GM12878 (cell line): ENCODE data around the gene P3H3. TPM values are rescaled to one million over a fixed set of nuclear protein-coding genes. Genes with fewer than 3 reads are reported as not detected.

Source experiments
- ATAC-seq: fragments of 200-7000 bp; cut with Tn5 transposase; 3 replicates; pipeline ENCODE4 v1.9.1; 2020; ENCODE audit warnings: mild to moderate bottlenecking, moderate library complexity
- BruUV-seq: library from RNA; stranded (reverse); fragments of 400-500 nt; replicated peaks from 2 replicates; lab custom pipeline; 2021; lab: Mats Ljungman, UMichigan
- CTCF ChIA-PET: fragments of 300-600 bp; sonication (Branson Sonifier 250); formaldehyde crosslinking; extraction: SDS; loops from one replicate; lab custom pipeline; 2021; ENCODE audit warnings: inconsistent platforms; lab: Yijun Ruan, JAX
- POLR2A ChIA-PET: fragments of 350-600 bp; formaldehyde crosslinking; extraction: SDS; loops from one replicate; lab custom pipeline; 2021; ENCODE audit warnings: inconsistent platforms; lab: Charles Lee
- RAD21 ChIA-PET: fragments of 300-600 bp; sonication (Branson Sonifier 250); formaldehyde crosslinking; loops from one replicate; lab custom pipeline; 2023; ENCODE audit warnings: antibody characterized with exemption; ENCODE audit not compliant: unreplicated experiment; lab: Charles Lee
- SMC1A ChIA-PET: fragments of 300-600 bp; sonication (Branson Sonifier 250); formaldehyde crosslinking; loops from one replicate; lab custom pipeline; 2023; ENCODE audit not compliant: unreplicated experiment, uncharacterized antibody; lab: Charles Lee
- DNase-seq: peaks from one replicate; pipeline ENCODE4 v3.0.0-alpha.2; 2011; ENCODE audit warnings: low read depth, low spot score
- FAIRE-seq: peaks from 3 replicates; lab custom pipeline; 2011; peaks lifted over from hg19 to GRCh38; lab: Jason Lieb, UNC
- H2AFZ ChIP-seq: 2 replicates; pipeline ENCODE4 v1.6.0; 2011; ENCODE audit warnings: low read depth, low read length, control low read depth; ENCODE audit not compliant: control insufficient read depth
- H3K27ac ChIP-seq: 2 replicates; pipeline ENCODE4 v1.5.1; 2011; ENCODE audit warnings: control low read depth; ENCODE audit not compliant: control insufficient read depth, insufficient read depth
- H3K27me3 ChIP-seq, 2 experiments: replicated peaks in 1 of 2; 2 replicates each; pipeline versions ENCODE4 v1.6.0 to v1.6.1; 2011; ENCODE audit warnings: low read length in 1 of 2; ENCODE audit not compliant: control insufficient read depth in 2 of 2, insufficient read depth in 2 of 2
- H3K36me3 ChIP-seq, 2 experiments: 2 replicates each; pipeline ENCODE4 v1.5.1; 2011; ENCODE audit warnings: low read length in 1 of 2; ENCODE audit not compliant: control insufficient read depth in 2 of 2, insufficient read depth in 2 of 2
- H3K4me1 ChIP-seq: 2 replicates; pipeline ENCODE4 v1.6.1; 2011; ENCODE audit warnings: mild to moderate bottlenecking, low read length, moderate library complexity, mixed read lengths; ENCODE audit not compliant: control insufficient read depth, insufficient read depth
- H3K4me2 ChIP-seq: 2 replicates; pipeline ENCODE4 v1.6.0; 2011; ENCODE audit warnings: control low read depth; ENCODE audit not compliant: control insufficient read depth, insufficient read depth
- H3K4me3 ChIP-seq: fragments of 200-600 bp; sonication (generic); 2 replicates; pipeline ENCODE4 v1.5.1; 2016
- H3K79me2 ChIP-seq: 2 replicates; pipeline ENCODE4 v1.6.0; 2011; ENCODE audit warnings: low read length; ENCODE audit not compliant: control insufficient read depth, insufficient read depth
- H3K9ac ChIP-seq: 2 replicates; pipeline ENCODE4 v1.8.0; 2011; ENCODE audit warnings: low read length, control low read depth, mixed read lengths; ENCODE audit not compliant: control insufficient read depth, insufficient read depth
- H3K9me3 ChIP-seq: replicated peaks from 3 replicates; pipeline ENCODE4 v1.5.1; 2011; ENCODE audit warnings: mild to moderate bottlenecking, low read length; ENCODE audit not compliant: control insufficient read depth, insufficient read depth
- H4K20me1 ChIP-seq: 2 replicates; pipeline ENCODE4 v1.6.0; 2011; ENCODE audit not compliant: control insufficient read depth, insufficient read depth
- CREB1 ChIP-seq: IDR thresholded peaks from 2 replicates; pipeline ENCODE4 v1.6.1; 2012; ENCODE audit warnings: low read depth, mild to moderate bottlenecking, inconsistent platforms
- DPF2 ChIP-seq: fragments of 450-650 bp; IDR thresholded peaks from 2 replicates; pipeline ENCODE4 v1.6.1; 2017; ENCODE audit warnings: mild to moderate bottlenecking
- EP300 ChIP-seq, 2 experiments: fragments of 150-350 bp in 1 of 2; IDR thresholded peaks; 2 replicates each; pipeline ENCODE4 v1.6.1; 2011 to 2012; ENCODE audit warnings: low read depth in 2 of 2, low read length in 2 of 2, borderline replicate concordance in 1 of 2, improper control_type of control experiment in 1 of 2, inconsistent platforms in 1 of 2; ENCODE audit not compliant: control insufficient read depth in 1 of 2
- FOXM1 ChIP-seq: IDR thresholded peaks from 2 replicates; pipeline ENCODE4 v1.6.1; 2012; ENCODE audit warnings: low read depth, mild to moderate bottlenecking, inconsistent platforms, low read length, moderate library complexity
- HDAC2 ChIP-seq: fragments of 200-600 bp; sonication (generic); IDR thresholded peaks from 2 replicates; pipeline ENCODE4 v1.6.1; 2017
- NBN ChIP-seq: fragments of 450-650 bp; IDR thresholded peaks from 2 replicates; pipeline ENCODE4 v1.6.1; 2016
- ZBTB11 ChIP-seq: fragments of 450-650 bp; formaldehyde crosslinking; IDR thresholded peaks from 2 replicates; pipeline ENCODE4 v1.5.0; 2022; ENCODE audit warnings: mild to moderate bottlenecking, missing genetic modification characterization
- WGBS: methylation state at CpG from one replicate; pipeline ENCODE4 v1.1.6; 2016; ENCODE audit warnings: low lambda C conversion rate; ENCODE audit not compliant: insufficient replicate concordance, insufficient coverage; ENCODE audit errors: missing lambda C conversion rate; 5-methylcytosine and 5-hydroxymethylcytosine counted together
- in situ Hi-C: fragments of 300-500 bp; cut with MboI; formaldehyde crosslinking; loops from 9 replicates; pipeline ENCODE4 v1.14.3; 2018; ENCODE audit warnings: mixed read lengths
- intact Hi-C: fragments of 100-400 bp; cut with micrococcal nuclease; formaldehyde crosslinking; loops from one replicate; pipeline ENCODE4 v1.14.2; 2022; ENCODE audit not compliant: unreplicated experiment
- polyA plus RNA-seq, 11 experiments: library from polyadenylated mRNA; depleted of rRNA in 4 of 11; unstranded in 6 of 11; stranded (reverse) in 5 of 11; fragments of >200 nt; fragmentation: Nextera tagmentation in 4 of 11; fragmentation: Illumina TruSeq in 1 of 11; extraction: Ambion mirVana in 4 of 11; extraction: Trizol in 1 of 11; gene quantifications; 1 replicate in 1 of 11; 2 replicates in 10 of 11; pipeline versions ENCODE4 v1.2.1 to v1.2.3, GENCODE V29; 2011 to 2016; ENCODE audit warnings: inconsistent platforms in 2 of 11, missing spikeins in 2 of 11, low read depth in 1 of 11
- total RNA-seq, 4 experiments: library from RNA; depleted of rRNA in 3 of 4; stranded (reverse); fragments of >200 nt in 3 of 4; fragmentation: Illumina TruSeq in 1 of 4; extraction: Trizol in 1 of 4; gene quantifications; 2 replicates each; pipeline versions ENCODE4 v1.2.1 to v1.2.3, GENCODE V29; 2013 to 2021
- TF ChIP-seq, protein P1 (sequence below), 3 experiments: IDR thresholded peaks in 2 of 3; conservative IDR thresholded peaks in 1 of 3; 2 replicates each; pipeline ENCODE4 v1.5.1; 2011; ENCODE audit warnings: low read depth in 3 of 3, low read length in 3 of 3, mild to moderate bottlenecking in 3 of 3, control low read depth in 2 of 3, moderate library complexity in 2 of 3, inconsistent platforms in 1 of 3, mixed read lengths in 1 of 3; ENCODE audit not compliant: control insufficient read depth in 2 of 3, insufficient read depth in 1 of 3; ENCODE audit errors: extremely low read depth in 1 of 3
- TF ChIP-seq, protein P2 (sequence below): fragments of 150-350 bp; IDR thresholded peaks from 2 replicates; pipeline ENCODE4 v1.6.1; 2016; ENCODE audit warnings: low read depth, low read length

The P3H3 gene
- total and polyA plus RNA-seq, 10 of the 15 experiments (the other 5 are each of a cell fraction or from before 2014, with no cell fraction given): 0.03 to 0.21 (median 0.05) TPM; not detected in 7

DNA sequence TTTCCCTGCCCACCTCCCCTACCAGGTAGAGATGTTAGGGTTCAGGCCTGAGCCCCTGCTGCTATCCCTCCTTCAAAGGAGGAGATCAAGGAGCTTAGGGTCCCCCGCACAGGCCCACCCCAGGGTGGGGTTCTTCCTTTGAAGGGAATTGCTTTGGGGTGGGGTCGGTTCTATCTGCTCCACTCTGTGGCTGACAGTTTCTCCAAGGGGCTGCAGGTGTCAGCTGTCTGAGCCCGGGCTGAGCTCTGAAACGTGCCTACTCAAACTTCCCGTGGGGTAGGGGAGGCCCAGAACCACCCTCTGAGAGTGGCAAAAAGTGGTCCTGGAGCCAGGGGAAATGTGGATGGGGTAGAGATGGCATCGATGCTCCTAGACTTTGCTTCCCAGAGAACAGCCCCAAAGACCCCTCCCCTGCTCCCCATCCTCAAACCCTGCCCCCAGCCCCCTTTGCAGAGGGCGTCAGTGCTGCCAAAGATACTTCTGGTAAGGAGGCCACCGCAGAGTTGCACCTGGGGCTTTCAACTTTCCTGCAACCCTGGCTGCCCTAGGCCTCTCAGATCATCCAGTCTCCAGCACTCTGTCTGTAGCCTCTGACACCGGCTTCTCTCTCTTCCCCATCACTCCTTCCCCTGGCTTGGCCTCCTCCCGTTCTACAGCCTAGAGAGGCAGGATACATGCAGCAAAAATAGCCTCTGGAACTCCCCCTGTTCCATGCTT, 45.2 kb upstream of the P3H3 start:
- H3K4me2 ChIP-seq: no peak overlapping the region
- no peaks in the 10 kb centered on the region for H3K36me3 ChIP-seq
- ChIA-PET CTCF (interaction anchor here (0.7 to 3.3 kb wide), 6 partner anchors 13 to 229 kb away, joined by 3 to 17 read pairs (median 4); partner anchors contain the start of gene MLF2), POLR2A (interaction anchor here (0.5 to 1.4 kb wide), 3 partner anchors 10 to 94 kb away, joined by 4 to 12 read pairs (median 5); partner anchors contain the start of gene ZNF384), SMC1A (interaction anchor here (1.1 to 6.6 kb wide), 3 partner anchors 9 to 29 kb away, joined by 4 to 84 read pairs (median 7); partner anchors contain the start of genes MLF2 and PTMS), RAD21 (interaction anchor here (1.0 to 5.4 kb wide), 3 partner anchors 10 to 317 kb away, joined by 3 to 42 read pairs (median 4); partner anchors contain the start of gene MLF2)
- no peaks in the 10 kb centered on the region for H3K27me3 ChIP-seq
- FAIRE-seq (no peak), ATAC-seq (no peak), DNase-seq (no peak)
- H2AFZ ChIP-seq: no peak overlapping the region
- H3K27ac ChIP-seq: no peak overlapping the region
- no peaks in the 10 kb centered on the region for H3K79me2 ChIP-seq
- peaks cover 12% of the 10 kb centered on the region; the same call in 1 of the 2 replicates for H3K4me1 ChIP-seq
- in situ Hi-C loops (no loop called here), intact Hi-C loops (no loop called here)
- no TSS peak for BruUV-seq
- no peaks in the 10 kb centered on the region for H3K9me3 ChIP-seq
- WGBS: 55% methylated on average over 9 of the region's 10 CpGs
- no peak overlapping the region for H3K4me3 ChIP-seq
- no peak overlapping the region for H3K9ac ChIP-seq
- H4K20me1 ChIP-seq: no peaks in the 10 kb centered on the region
- TF ChIP-seq EP300 (IDR thresholded peaks at IDR 0.05; ENCODE audit: borderline replicate concordance in 1 of 2, control insufficient read depth in 1 of 2, low read depth in 2 of 2, low read length in 2 of 2): no peak
- no peak for TF ChIP-seq HDAC2
- no peak for TF ChIP-seq FOXM1
- no peak for TF ChIP-seq ZBTB11 (CRISPR knock-in tag)
- TF ChIP-seq, protein P1, sequence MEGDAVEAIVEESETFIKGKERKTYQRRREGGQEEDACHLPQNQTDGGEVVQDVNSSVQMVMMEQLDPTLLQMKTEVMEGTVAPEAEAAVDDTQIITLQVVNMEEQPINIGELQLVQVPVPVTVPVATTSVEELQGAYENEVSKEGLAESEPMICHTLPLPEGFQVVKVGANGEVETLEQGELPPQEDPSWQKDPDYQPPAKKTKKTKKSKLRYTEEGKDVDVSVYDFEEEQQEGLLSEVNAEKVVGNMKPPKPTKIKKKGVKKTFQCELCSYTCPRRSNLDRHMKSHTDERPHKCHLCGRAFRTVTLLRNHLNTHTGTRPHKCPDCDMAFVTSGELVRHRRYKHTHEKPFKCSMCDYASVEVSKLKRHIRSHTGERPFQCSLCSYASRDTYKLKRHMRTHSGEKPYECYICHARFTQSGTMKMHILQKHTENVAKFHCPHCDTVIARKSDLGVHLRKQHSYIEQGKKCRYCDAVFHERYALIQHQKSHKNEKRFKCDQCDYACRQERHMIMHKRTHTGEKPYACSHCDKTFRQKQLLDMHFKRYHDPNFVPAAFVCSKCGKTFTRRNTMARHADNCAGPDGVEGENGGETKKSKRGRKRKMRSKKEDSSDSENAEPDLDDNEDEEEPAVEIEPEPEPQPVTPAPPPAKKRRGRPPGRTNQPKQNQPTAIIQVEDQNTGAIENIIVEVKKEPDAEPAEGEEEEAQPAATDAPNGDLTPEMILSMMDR (IDR thresholded peaks at IDR 0.05 in 2 of 3, conservative IDR thresholded peaks at IDR 0.05 in 1 of 3; ENCODE audit: control insufficient read depth in 2 of 3, extremely low read depth in 1 of 3, insufficient read depth in 1 of 3, low read depth in 3 of 3, low read length in 3 of 3): no peak
- TF ChIP-seq CREB1: no peak
- TF ChIP-seq NBN: no peak
- TF ChIP-seq, protein P2, sequence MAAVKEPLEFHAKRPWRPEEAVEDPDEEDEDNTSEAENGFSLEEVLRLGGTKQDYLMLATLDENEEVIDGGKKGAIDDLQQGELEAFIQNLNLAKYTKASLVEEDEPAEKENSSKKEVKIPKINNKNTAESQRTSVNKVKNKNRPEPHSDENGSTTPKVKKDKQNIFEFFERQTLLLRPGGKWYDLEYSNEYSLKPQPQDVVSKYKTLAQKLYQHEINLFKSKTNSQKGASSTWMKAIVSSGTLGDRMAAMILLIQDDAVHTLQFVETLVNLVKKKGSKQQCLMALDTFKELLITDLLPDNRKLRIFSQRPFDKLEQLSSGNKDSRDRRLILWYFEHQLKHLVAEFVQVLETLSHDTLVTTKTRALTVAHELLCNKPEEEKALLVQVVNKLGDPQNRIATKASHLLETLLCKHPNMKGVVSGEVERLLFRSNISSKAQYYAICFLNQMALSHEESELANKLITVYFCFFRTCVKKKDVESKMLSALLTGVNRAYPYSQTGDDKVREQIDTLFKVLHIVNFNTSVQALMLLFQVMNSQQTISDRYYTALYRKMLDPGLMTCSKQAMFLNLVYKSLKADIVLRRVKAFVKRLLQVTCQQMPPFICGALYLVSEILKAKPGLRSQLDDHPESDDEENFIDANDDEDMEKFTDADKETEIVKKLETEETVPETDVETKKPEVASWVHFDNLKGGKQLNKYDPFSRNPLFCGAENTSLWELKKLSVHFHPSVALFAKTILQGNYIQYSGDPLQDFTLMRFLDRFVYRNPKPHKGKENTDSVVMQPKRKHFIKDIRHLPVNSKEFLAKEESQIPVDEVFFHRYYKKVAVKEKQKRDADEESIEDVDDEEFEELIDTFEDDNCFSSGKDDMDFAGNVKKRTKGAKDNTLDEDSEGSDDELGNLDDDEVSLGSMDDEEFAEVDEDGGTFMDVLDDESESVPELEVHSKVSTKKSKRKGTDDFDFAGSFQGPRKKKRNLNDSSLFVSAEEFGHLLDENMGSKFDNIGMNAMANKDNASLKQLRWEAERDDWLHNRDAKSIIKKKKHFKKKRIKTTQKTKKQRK: no peak
- TF ChIP-seq DPF2: no peak
